ENCODE measurements around the gene MYO7B.

Gene MYO7B

DNA sequence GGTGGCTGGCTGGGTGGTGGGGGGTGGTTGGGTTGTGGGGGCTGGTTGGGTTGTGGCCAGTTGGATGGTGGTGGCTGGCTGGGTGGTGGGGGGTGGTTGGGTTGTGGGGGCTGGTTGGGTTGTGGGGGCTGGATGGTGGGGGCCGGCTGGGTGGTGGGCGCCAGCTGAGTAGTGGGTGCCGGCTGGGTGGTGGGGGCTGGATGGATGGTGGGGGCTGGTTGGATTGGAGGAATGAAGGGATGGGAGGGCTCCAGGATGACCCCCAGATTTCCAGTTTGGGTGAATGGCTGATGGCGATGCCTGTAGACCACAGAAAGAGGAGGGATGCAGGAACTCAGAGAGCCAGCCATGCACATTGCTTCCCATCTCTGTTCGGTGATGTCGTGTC, 83.7 kb downstream of the MYO7B start:
- H2AFZ ChIP-seq (ENCODE audit: low read length): no peak overlapping the region
- H4K20me1 ChIP-seq (ENCODE audit: insufficient read depth, low read length): no peaks in the 10 kb centered on the region
- H3K27ac ChIP-seq (ENCODE audit: low read depth, low read length, poor library complexity, severe bottlenecking): no peak overlapping the region
- H3K36me3 ChIP-seq (ENCODE audit: insufficient read depth, low read length): no peaks in the 10 kb centered on the region
- no peak overlapping the region for H3K4me3 ChIP-seq (ENCODE audit: low read depth, low read length, poor library complexity, severe bottlenecking)
- no peak overlapping the region for H3K9ac ChIP-seq (ENCODE audit: low read length)
- H3K4me2 ChIP-seq (ENCODE audit: low read length): no peak overlapping the region
- H3F3A ChIP-seq (ENCODE audit: insufficient read depth, low read length): no peaks in the 10 kb centered on the region
- TF ChIP-seq CTCF (IDR thresholded peaks at IDR 0.05; ENCODE audit: low read length): no peak
- no peak for TF ChIP-seq EZH2 (IDR thresholded peaks at IDR 0.05; ENCODE audit: borderline replicate concordance, low read length)
- H3K4me1 ChIP-seq (ENCODE audit: insufficient read depth, low read length, severe bottlenecking): no peaks in the 10 kb centered on the region
- H3K79me2 ChIP-seq (ENCODE audit: insufficient read depth, low read length): no peaks in the 10 kb centered on the region
- H3K9me3 ChIP-seq (ENCODE audit: low read length): no peaks in the 10 kb centered on the region
- H3K9me2 ChIP-seq (ENCODE audit: low read depth, low read length): no peaks in the 10 kb centered on the region
- H3K27me3 ChIP-seq (ENCODE audit: insufficient read depth, low read length): peaks cover 10% of the 10 kb centered on the region; the same call in 1 of the 2 replicates

DNA sequence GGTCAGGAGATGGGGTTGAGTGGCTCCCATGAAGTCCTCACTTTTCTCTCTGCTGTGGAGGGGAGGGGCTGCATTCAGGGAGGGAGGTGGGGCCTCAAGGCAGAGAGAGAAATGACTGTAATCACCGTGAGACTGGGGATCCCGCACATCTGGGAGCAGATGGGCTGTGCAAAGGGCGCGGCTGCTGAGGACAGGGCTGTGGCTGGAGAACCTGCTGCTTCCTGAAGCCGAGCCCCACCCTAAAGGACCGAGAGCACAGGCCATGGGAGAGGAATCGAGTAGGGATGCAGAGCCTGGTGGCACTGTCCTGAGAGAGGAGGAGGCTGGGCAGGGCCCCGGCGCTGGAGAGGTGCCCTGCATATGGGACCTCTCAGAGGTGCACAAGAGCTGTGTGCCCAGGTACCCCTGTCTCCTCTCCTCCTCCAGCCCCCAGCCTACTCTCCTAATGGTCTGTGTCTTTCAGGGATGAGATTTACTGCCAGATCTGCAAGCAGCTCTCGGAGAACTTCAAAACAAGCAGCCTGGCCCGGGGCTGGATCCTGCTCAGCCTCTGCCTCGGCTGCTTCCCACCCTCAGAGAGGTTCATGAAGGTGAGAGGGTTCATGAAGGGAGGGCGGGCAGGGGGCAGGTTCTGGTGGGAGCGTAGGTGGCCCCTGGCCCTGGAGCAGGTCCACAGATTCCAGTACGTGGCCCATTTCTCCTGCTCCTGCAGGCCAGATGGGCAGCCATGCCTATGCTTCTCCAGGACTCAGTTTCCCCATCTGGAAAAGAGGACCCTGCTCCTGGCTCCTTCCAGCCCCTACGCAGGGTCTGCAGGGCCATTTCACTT, 84.6 kb downstream of the MYO7B start:
- no peaks in the 10 kb centered on the region for H3K36me3 ChIP-seq (ENCODE audit: insufficient read depth, low read length)
- no peak overlapping the region for H3K4me3 ChIP-seq (ENCODE audit: low read depth, low read length, poor library complexity, severe bottlenecking)
- no peak overlapping the region for H3K9ac ChIP-seq (ENCODE audit: low read length)
- no peak overlapping the region for H2AFZ ChIP-seq (ENCODE audit: low read length)
- H3K9me2 ChIP-seq (ENCODE audit: low read depth, low read length): no peaks in the 10 kb centered on the region
- H3K27me3 ChIP-seq (ENCODE audit: insufficient read depth, low read length): peaks cover 10% of the 10 kb centered on the region; the same call in 1 of the 2 replicates
- no peaks in the 10 kb centered on the region for H4K20me1 ChIP-seq (ENCODE audit: insufficient read depth, low read length)
- no peaks in the 10 kb centered on the region for H3K4me1 ChIP-seq (ENCODE audit: insufficient read depth, low read length, severe bottlenecking)
- H3K27ac ChIP-seq (ENCODE audit: low read depth, low read length, poor library complexity, severe bottlenecking): no peak overlapping the region
- TF ChIP-seq CTCF (IDR thresholded peaks at IDR 0.05; ENCODE audit: low read length) (no peak), EZH2 (IDR thresholded peaks at IDR 0.05; ENCODE audit: borderline replicate concordance, low read length) (no peak)
- H3F3A ChIP-seq (ENCODE audit: insufficient read depth, low read length): no peaks in the 10 kb centered on the region
- no peak overlapping the region for H3K4me2 ChIP-seq (ENCODE audit: low read length)
- H3K79me2 ChIP-seq (ENCODE audit: insufficient read depth, low read length): no peaks in the 10 kb centered on the region
- H3K9me3 ChIP-seq (ENCODE audit: low read length): no peaks in the 10 kb centered on the region

DNA sequence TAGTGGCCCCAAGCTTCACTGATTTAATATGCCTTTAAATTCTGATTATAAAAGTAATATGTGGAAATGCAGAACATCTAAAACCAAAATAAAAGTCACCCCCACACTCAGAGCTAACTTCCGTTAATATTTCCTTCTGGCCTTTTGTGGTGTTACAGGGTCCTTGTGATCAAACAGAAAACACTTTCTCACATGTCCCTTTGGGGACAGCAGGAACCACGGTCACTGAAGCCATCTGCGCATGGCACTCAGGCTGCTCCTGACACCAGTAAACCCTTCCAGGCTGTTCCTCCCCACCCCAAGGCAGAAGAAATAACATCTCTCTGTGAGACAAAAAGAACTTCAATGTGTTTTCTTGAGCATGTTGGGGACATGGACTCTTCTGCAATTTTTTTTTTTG, 85.4 kb downstream of the MYO7B start:
- Histone ChIP-seq H2AFZ (ENCODE audit: low read length) (no peak overlapping the region), H3K27me3 (ENCODE audit: insufficient read depth, low read length) (peaks cover 10% of the 10 kb centered on the region; the same call in 1 of the 2 replicates), H3K4me2 (ENCODE audit: low read length) (no peak overlapping the region), H3K27ac (ENCODE audit: low read depth, low read length, poor library complexity, severe bottlenecking) (no peak overlapping the region), H3K9me3 (ENCODE audit: low read length) (no peaks in the 10 kb centered on the region), H3K9me2 (ENCODE audit: low read depth, low read length) (no peaks in the 10 kb centered on the region), H3K4me3 (ENCODE audit: low read depth, low read length, poor library complexity, severe bottlenecking) (no peak overlapping the region), H3K9ac (ENCODE audit: low read length) (no peak overlapping the region), H4K20me1 (ENCODE audit: insufficient read depth, low read length) (no peaks in the 10 kb centered on the region), H3K79me2 (ENCODE audit: insufficient read depth, low read length) (no peaks in the 10 kb centered on the region), H3K36me3 (ENCODE audit: insufficient read depth, low read length) (no peaks in the 10 kb centered on the region), H3K4me1 (ENCODE audit: insufficient read depth, low read length, severe bottlenecking) (no peaks in the 10 kb centered on the region), H3F3A (ENCODE audit: insufficient read depth, low read length) (no peaks in the 10 kb centered on the region)
- no peak for TF ChIP-seq EZH2 (IDR thresholded peaks at IDR 0.05; ENCODE audit: borderline replicate concordance, low read length)
- TF ChIP-seq CTCF (IDR thresholded peaks at IDR 0.05; ENCODE audit: low read length): no peak

Measured in OCI-LY1 (cell line).